IPS-11a (cell line): Measurements from ENCODE around the gene CPA4.

Experiments used
- H3K4me3 ChIP-seq: one replicate; pipeline ENCODE4 v1.5.1; 2013; ENCODE audit warnings: low read depth, low read length, control low read depth

CPA4 gene

GRCh38 chr7:130342701-130343380, 49.9 kb downstream of the CPA4 start:
- no peak overlapping the region for H3K4me3 ChIP-seq

GRCh38 chr7:130344271-130344866, 51.4 kb downstream of the CPA4 start, which contains the start of gene CPA5:
Gene CPA5 (plus strand): TSS chr7:130344816. CDS start chr7:130346486, 1,670 bp downstream.
- no peak within 1 kb of the TSS for H3K4me3 ChIP-seq

DNA sequence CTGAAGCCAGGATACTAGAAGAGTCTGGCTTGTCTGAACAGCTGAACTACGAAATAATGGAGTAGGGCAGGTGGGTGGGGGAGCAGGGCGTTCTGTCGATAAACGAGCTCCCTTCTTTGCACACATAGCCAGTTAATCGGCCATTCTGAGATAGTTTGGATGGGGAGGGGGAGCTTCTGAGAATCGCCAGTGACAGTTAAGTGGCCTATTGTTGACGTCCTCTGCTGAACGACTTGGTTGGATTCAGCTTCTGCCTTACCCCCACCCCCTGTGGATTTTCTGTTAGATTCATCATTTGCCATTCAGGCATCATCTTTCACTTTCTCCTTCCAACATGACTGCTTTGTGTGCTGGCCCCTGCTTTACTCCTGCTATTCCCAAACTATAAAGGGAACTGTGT, 52.2 kb downstream of the CPA4 start:
- H3K4me3 ChIP-seq = no peak overlapping the region

DNA sequence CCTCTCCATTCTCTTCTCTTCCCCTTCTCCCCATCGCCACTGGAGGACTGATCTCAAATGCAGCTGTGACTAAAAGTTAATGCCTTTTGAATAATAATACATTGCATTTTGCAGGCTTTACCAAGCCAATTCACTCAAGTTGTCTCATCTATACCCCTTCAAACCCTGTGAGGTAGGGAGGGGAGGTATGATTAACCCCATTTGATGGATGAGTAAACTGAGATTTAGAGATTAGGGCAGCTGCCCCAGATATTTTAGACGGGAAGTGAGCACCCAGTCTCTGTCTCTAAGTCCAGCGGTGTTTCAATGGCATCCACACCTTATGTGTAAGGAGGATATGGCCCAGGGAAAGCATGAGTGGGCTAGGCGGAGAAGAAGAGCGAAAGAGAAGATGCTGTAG, 52.8 kb downstream of the CPA4 start:
- H3K4me3 ChIP-seq = no peak overlapping the region

GRCh38 chr7:130346177-130346905, 53.4 kb downstream of the CPA4 start:
- no peak overlapping the region for H3K4me3 ChIP-seq

- H3K4me3 ChIP-seq = no peak overlapping the region
Measured at GRCh38 chr7:130346941-130347340, 54.0 kb downstream of the CPA4 start.

GRCh38 chr7:130349911-130350782, 57.2 kb downstream of the CPA4 start:
- H3K4me3 ChIP-seq = no peak overlapping the region

DNA sequence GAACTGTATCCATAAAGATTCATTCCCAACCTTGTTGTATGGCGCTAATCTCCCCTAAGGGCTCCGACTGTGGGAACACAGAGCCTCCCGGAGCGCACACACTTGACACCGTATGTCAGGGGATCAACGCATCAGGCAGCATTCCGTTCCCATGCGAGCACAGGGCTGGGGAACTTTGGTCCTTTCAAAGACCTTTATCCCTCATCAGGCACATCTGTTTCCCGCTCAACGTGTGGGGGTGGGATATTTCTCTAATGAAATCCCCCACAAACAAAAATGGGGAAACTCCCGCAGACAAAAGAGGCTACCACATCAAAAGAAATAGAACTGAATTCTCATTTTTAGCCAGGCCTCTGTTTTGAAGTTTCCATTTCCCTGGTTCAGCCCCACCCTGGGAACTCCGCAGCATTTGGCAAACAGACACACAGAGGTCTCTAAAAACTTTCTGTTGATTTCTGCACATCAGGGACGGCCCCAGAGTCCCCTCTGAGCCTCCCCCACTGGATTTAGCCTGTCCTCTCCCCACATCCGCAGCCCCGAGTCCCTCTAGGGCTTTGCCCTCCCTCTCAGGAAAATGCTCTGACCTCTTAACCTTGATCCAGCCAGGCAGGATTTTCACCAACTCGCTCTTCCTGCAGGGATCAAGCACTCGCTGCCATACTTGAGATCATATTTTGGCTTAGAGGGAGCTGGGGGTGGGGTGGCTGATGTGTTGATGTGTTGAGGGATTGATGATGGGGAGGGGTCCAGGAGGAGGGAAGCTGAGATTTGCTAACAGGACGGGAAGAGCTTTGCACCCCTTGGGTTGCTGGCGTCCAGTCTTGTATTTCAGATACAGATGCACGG, 58.2 kb downstream of the CPA4 start:
- H3K4me3 ChIP-seq = no peak overlapping the region

GRCh38 chr7:130351791-130352090, 58.8 kb downstream of the CPA4 start:
- no peak overlapping the region for H3K4me3 ChIP-seq

- no peak overlapping the region for H3K4me3 ChIP-seq
Measured at GRCh38 chr7:130352194-130353074, 59.5 kb downstream of the CPA4 start.

DNA sequence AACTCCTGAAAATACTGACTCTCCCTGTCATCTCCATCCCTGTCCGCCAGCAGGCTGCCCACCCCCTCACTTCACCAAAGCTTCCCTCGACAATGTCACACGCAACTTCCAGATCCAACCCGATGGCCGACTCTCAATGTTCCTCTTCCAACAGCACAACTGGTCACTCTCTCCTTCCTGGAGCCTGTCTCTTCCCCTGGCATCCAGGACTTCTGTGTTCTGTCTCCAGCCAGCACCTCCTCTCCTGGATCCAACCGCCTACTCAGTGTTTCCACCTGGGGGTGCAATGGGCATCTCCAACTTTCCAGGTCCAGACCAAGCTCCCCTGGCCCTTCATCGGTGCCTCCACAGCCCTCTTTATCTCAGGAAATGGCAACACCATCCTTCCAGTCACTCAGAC, 60.2 kb downstream of the CPA4 start:
- H3K4me3 ChIP-seq = no peak overlapping the region

GRCh38 chr7:130356121-130356875, 63.3 kb downstream of the CPA4 start:
- H3K4me3 ChIP-seq = no peak overlapping the region

GRCh38 chr7:130356876-130357611, 64.1 kb downstream of the CPA4 start:
- no peak overlapping the region for H3K4me3 ChIP-seq

- H3K4me3 ChIP-seq = no peak overlapping the region
Measured at GRCh38 chr7:130358471-130358870, 65.5 kb downstream of the CPA4 start.

- no peak overlapping the region for H3K4me3 ChIP-seq
Measured at GRCh38 chr7:130359276-130359857, 66.4 kb downstream of the CPA4 start.

DNA sequence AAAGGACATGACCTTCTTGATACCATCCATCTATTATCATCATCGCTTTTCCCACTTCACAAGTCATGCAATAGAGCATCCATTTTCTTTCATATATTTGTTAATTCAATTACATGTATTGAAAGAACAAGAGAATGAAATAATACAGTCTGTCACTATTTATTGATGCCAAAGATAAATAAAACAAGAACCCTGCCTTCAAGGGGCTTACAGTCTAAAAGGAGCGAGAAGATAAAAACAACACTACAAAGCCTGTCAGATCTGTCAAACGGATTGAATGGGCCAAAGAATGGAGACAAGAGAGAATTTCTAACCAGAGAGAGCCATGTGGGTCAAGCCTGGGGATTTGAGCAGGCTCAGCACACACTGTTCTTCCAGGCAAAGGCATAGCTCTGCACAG, 67.6 kb downstream of the CPA4 start:
- no peak overlapping the region for H3K4me3 ChIP-seq

GRCh38 chr7:130361681-130362080, 68.7 kb downstream of the CPA4 start:
- H3K4me3 ChIP-seq = no peak overlapping the region
